GM10847 (cell line): ENCODE results near the gene RARA.
A peak's percentile ranks its signal among the peaks of the same experiment; 100 is the strongest.

ENCODE experiments used
- POLR2A ChIP-seq: IDR thresholded peaks from 2 replicates; pipeline ENCODE4 v1.6.1; 2011; ENCODE audit not compliant: insufficient read length; ENCODE audit errors: extremely low read depth

Gene RARA

GRCh38 chr17:40352237-40352778 is 43.3 kb downstream of the RARA start:
- TF ChIP-seq POLR2A: no peak

- TF ChIP-seq POLR2A: no peak
Measured at GRCh38 chr17:40352779-40353394, 43.9 kb downstream of the RARA start.

- TF ChIP-seq POLR2A: no peak
Measured at GRCh38 chr17:40354221-40355122, 45.5 kb downstream of the RARA start.

DNA sequence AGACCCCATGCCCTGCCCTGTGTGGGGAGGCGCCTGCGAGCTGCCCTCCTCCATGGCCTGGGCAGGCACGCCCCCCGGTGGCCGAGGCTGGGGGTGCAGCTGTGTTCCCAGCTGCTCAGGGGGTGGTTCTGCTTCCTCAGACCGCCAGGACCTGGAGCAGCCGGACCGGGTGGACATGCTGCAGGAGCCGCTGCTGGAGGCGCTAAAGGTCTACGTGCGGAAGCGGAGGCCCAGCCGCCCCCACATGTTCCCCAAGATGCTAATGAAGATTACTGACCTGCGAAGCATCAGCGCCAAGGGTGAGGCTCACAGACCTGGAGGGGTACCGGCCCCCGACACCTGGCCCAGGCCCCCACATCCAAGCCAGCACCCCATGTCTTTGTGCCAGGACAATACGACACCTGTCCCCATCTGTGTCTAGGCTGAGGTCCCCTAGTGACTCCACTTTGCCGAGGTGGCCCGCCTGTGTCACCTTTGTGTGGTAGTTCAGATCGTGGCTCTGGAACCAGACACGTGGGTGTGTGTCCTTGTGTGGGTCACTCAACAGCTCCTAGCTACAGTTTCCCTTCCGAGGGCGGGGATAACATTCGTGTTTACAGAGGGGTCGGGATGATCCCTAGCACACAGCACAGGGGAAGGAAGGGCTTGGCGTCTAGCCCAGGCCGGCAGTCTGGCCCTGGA is 46.3 kb downstream of the RARA start:
- TF ChIP-seq POLR2A: no peak

DNA sequence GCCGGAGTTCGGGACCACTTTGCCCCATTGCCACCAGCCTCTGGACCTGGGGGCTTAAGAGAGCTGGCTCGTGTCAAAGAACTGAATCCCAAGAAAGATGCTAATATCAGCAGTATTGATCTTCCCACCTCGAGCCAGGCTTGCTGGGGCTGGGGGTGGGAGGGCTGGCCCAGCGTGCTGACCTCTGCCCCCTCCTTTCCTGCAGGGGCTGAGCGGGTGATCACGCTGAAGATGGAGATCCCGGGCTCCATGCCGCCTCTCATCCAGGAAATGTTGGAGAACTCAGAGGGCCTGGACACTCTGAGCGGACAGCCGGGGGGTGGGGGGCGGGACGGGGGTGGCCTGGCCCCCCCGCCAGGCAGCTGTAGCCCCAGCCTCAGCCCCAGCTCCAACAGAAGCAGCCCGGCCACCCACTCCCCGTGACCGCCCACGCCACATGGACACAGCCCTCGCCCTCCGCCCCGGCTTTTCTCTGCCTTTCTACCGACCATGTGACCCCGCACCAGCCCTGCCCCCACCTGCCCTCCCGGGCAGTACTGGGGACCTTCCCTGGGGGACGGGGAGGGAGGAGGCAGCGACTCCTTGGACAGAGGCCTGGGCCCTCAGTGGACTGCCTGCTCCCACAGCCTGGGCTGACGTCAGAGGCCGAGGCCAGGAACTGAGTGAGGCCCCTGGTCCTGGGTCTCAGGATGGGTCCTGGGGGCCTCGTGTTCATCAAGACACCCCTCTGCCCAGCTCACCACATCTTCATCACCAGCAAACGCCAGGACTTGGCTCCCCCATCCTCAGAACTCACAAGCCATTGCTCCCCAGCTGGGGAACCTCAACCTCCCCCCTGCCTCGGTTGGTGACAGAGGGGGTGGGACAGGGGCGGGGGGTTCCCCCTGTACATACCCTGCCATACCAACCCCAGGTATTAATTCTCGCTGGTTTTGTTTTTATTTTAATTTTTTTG is 47.1 kb downstream of the RARA start:
- no peak for TF ChIP-seq POLR2A

GRCh38 chr17:40356990-40357881 is 48.3 kb downstream of the RARA start:
- TF ChIP-seq POLR2A: no peak

DNA sequence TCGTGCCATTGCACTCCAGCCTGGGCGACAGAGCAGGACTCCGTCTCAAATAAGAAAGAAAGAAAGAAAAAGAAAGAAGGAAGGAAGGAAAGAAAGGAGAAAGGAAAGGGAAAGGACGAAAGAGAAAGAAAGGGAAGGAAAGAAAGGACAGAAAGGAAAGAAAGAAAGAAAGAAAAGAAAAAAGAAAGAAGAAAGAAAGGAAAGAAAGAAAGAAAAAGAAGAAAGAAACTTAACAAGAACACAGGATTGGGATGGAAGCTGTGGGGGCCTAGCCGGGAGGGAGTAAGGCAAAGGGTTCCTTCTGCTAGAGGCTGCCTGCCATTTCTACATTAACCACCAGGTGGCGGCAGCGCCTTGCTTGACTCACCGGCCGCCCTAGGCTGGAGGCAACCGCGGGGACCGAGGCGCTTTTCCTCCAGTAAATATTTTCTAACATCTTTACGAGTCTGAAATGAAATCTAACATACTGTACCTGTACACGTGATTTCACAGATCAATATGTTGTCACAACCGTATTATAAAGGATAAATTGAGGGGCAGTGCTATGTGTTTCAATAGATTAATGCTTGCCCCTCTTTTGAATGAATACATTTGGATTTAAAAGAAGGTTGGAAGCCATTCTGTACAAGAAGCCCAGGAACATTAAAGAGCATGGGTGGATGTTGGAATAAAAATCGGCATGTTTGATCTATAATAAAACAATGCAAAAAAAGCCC is 49.5 kb downstream of the RARA start:
- no peak for TF ChIP-seq POLR2A

DNA sequence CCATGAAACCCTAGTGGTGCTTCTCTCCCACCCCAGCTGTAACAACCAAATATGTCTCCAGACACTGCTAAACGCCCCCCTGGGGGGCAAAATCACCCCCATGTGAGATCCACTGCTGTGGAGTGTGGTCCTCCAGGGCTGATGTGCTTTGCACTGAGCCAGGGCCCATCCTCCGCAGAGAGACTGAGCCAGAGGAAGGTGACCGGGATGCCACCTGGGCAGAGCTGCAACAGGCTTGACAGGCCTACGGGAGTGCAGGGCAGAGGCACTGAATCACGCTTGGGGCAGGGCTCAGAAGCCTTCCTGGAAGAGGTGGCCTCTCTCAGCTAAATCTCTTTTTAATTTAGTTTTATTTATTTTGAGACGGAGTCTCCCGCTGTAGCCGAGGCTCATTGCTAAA is 51.1 kb downstream of the RARA start:
- TF ChIP-seq POLR2A: no peak

DNA sequence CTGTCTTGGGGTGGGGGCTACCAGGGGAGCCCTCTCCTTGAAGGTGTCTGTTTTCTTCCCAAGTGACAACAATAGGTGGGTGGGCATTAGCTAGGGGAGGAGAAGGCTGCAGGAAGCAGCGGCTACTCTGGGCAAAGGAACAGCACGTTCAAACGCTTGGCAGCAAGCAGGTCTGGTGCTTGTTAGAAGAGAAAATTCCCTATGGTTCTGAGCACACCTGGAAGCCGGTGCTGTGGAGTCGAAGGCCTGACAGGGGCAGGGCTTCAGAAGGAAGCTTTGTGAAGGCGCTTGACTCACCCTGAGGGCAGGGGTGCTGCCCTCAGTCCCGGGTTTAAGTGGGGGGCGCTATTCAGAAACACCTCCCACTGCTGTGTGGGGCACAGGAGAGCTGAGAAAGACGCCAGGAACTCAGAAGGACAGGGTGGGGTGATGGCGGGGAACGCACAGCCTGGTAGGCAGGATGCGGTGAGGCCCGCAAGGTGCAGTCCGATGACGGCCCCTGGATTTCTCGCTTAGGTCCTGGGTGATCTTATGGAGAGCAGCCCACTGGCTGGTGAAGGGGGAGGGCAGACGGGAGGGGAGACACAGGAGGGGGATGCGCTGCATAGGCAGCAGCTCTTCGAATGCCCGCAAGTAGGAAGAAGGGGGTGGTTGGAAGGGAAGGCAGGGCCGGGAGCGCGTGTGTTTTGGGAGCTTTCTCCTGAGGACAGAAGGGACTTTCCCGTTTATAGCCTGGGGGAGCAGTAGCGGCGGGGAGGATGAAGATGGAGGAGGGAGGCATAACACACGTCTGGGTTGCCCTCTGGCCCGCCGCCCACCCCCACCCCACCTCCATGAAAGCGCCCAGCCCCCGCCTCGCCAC is 52.3 kb downstream of the RARA start:
- no peak for TF ChIP-seq POLR2A

DNA sequence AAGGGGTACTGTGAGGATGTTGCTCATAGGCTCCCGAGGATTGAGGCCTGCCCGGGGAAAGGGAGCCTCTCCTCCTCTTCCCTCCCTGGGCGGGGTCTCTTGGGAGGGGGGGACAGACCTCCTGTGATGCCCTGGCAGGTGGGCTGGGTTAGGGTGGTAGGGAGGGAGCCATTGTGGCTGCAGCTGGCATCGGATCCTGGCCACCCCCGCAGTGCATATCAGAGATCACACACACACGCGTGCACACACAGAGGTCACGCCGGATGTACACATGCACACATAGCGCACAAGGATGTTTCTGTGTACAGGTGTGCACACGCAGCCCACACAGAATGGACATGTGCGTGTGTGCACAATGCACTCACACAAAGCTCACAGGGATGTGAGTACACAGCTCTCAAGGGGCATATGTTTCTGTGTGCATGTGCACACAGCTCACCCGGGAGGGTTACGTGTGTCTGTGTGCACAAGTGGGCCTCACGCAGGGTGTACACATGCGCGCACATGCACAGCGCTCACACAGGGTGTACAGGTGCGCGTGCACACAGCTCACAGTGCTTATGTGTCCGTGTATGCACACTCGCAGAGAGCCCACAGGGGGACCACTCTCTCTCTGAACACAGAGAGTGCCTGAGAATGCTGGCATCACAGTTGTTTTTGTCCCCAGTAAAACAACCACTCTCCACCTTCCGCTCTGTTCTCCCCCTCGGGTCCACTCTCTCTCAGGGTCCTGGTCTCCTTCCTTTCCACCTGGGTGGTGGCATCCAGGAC is 53.1 kb downstream of the RARA start:
- no peak for TF ChIP-seq POLR2A

- TF ChIP-seq POLR2A: peak; percentile 13
Measured at GRCh38 chr17:40362696-40363110, 53.7 kb downstream of the RARA start.
